HG02973 (cell line): ENCODE results near the gene GSK3B.

Source experiments
- ATAC-seq: cut with Tn5 transposase; IDR thresholded peaks from one replicate; pipeline ENCODE4 v1.9.1; 2021; ENCODE audit warnings: moderate library complexity; ENCODE audit not compliant: unreplicated experiment

Gene GSK3B

GRCh38 chr3:119945291-119945690 is 149.0 kb downstream of the GSK3B start:
- ATAC-seq = no peak

GRCh38 chr3:119944091-119944490 is 150.2 kb downstream of the GSK3B start:
- peak; percentile 78 for ATAC-seq

- ATAC-seq = no peak
Measured at GRCh38 chr3:119939077-119939476, 155.2 kb downstream of the GSK3B start.

- peak; percentile 98 for ATAC-seq
Measured at GRCh38 chr3:119937229-119937628, 157.0 kb downstream of the GSK3B start.

- ATAC-seq = no peak
Measured at GRCh38 chr3:119934249-119934648, 160.0 kb downstream of the GSK3B start.

GRCh38 chr3:119933207-119933606 is 161.0 kb downstream of the GSK3B start:
- no peak for ATAC-seq

- ATAC-seq = no peak
Measured at GRCh38 chr3:119930286-119930685, 164.0 kb downstream of the GSK3B start.

- no peak for ATAC-seq
Measured at GRCh38 chr3:119927190-119927589, 167.1 kb downstream of the GSK3B start.

GRCh38 chr3:119924111-119925094 is 169.8 kb downstream of the GSK3B start:
- no peak for ATAC-seq

GRCh38 chr3:119918992-119919933 is 175.0 kb downstream of the GSK3B start:
- no peak for ATAC-seq

GRCh38 chr3:119913021-119913420 is 181.2 kb downstream of the GSK3B start:
- ATAC-seq = no peak

- ATAC-seq = no peak
Measured at GRCh38 chr3:119912220-119912619, 182.0 kb downstream of the GSK3B start.

- ATAC-seq = no peak
Measured at GRCh38 chr3:119911748-119912147, 182.5 kb downstream of the GSK3B start.

- ATAC-seq = no peak
Measured at GRCh38 chr3:119902061-119902460, 192.2 kb downstream of the GSK3B start.

- no peak for ATAC-seq
Measured at GRCh38 chr3:119901148-119901547, 193.1 kb downstream of the GSK3B start.

- no peak for ATAC-seq
Measured at GRCh38 chr3:119899192-119899511, 195.1 kb downstream of the GSK3B start.

GRCh38 chr3:119898478-119899191 is 195.6 kb downstream of the GSK3B start:
- ATAC-seq = no peak

- no peak for ATAC-seq
Measured at GRCh38 chr3:119894195-119894594, 200.1 kb downstream of the GSK3B start.

- no peak for ATAC-seq
Measured at GRCh38 chr3:119893769-119894168, 200.5 kb downstream of the GSK3B start.

GRCh38 chr3:119891944-119892721 is 202.1 kb downstream of the GSK3B start:
- peak; percentile 59 for ATAC-seq
